NCI-H526 treated with DMSO at 0.1 percent for 48 hours (cell line): Measurements from ENCODE around the gene GPRC5B.

ENCODE experiments used
- DNase-seq: peaks from one replicate; lab custom pipeline; 2025; lab: John Stamatoyannopoulos, UW

Gene GPRC5B

GRCh38 chr16:19844945-19845641, 39.6 kb downstream of the GPRC5B start:
- no peak for DNase-seq

- DNase-seq = no peak
These were observed 41.3 kb downstream of the GPRC5B start for GRCh38 chr16:19843371-19843770.

GRCh38 chr16:19842426-19843157, 42.1 kb downstream of the GPRC5B start:
- no peak for DNase-seq

- DNase-seq = no peak
These were observed 43.5 kb downstream of the GPRC5B start for GRCh38 chr16:19841184-19841583.

- no peak for DNase-seq
These were observed 44.0 kb downstream of the GPRC5B start for GRCh38 chr16:19840524-19841110.

- DNase-seq = no peak
These were observed 46.5 kb downstream of the GPRC5B start for GRCh38 chr16:19837984-19838707.

GRCh38 chr16:19837331-19837980, 47.2 kb downstream of the GPRC5B start:
- DNase-seq = no peak

- no peak for DNase-seq
These were observed 48.7 kb downstream of the GPRC5B start for GRCh38 chr16:19835968-19836421.

- DNase-seq = no peak
These were observed 49.5 kb downstream of the GPRC5B start for GRCh38 chr16:19835196-19835595.

GRCh38 chr16:19833581-19833980, 51.1 kb downstream of the GPRC5B start:
- DNase-seq = no peak

GRCh38 chr16:19833176-19833575, 51.5 kb downstream of the GPRC5B start:
- DNase-seq = no peak

GRCh38 chr16:19831678-19832077, 53.0 kb downstream of the GPRC5B start:
- DNase-seq = no peak

GRCh38 chr16:19830902-19831560, 53.6 kb downstream of the GPRC5B start:
- DNase-seq = no peak

- no peak for DNase-seq
These were observed 54.6 kb downstream of the GPRC5B start for GRCh38 chr16:19829844-19830692.

- no peak for DNase-seq
These were observed 60.4 kb downstream of the GPRC5B start for GRCh38 chr16:19824216-19824615.

GRCh38 chr16:19823322-19823721, 61.3 kb downstream of the GPRC5B start:
- DNase-seq = no peak

- DNase-seq = no peak
These were observed 62.1 kb downstream of the GPRC5B start for GRCh38 chr16:19822533-19822932.

GRCh38 chr16:19817875-19818274, 66.8 kb downstream of the GPRC5B start:
- DNase-seq = no peak

- DNase-seq = no peak
These were observed 67.5 kb downstream of the GPRC5B start for GRCh38 chr16:19817122-19817521.

GRCh38 chr16:19815418-19815817, 69.2 kb downstream of the GPRC5B start:
- no peak for DNase-seq
